Right lung (tissue), 5 donors: ENCODE data around the gene TTC39C. TPM values are rescaled to one million over a fixed set of nuclear protein-coding genes. Genes with fewer than 3 reads are reported as not detected.
"Not testable (repeated sequence)": the region's sequence is repeated elsewhere in the genome, so short reads cannot be mapped to it uniquely, and the experiment has no call there.

ENCODE experiments used
- DNase-seq, 2 donors: peaks; one replicate each; pipeline ENCODE4 v3.0.0-alpha.2; 2013
- polyA plus RNA-seq, 5 donors: library from polyadenylated mRNA; unstranded; fragments of 120-200 nt; gene quantifications; one replicate each; pipeline versions ENCODE4 v1.2.1 to v1.2.3, GENCODE V29; 2013; ENCODE audit warnings: inconsistent platforms in 1 of 5, low replicate concordance in 1 of 5; ENCODE audit not compliant: insufficient read length in 5 of 5, insufficient read depth in 1 of 5

Gene TTC39C
- polyA plus RNA-seq, 5 donors: 11.1 to 14.5 (median 13.2) TPM

- DNase-seq: no peak
These were observed 36.7 kb downstream of the TTC39C start for GRCh38 chr18:24051031-24051947.

- no peak for DNase-seq
These were observed 37.5 kb downstream of the TTC39C start for GRCh38 chr18:24052053-24052452.

GRCh38 chr18:24053211-24053610, 38.7 kb downstream of the TTC39C start:
- no peak for DNase-seq

GRCh38 chr18:24054130-24054529, 39.6 kb downstream of the TTC39C start:
- DNase-seq: no peak

GRCh38 chr18:24055009-24055804, 40.7 kb downstream of the TTC39C start:
- DNase-seq: no peak

- DNase-seq: no peak
These were observed 41.3 kb downstream of the TTC39C start for GRCh38 chr18:24055878-24056277.

- DNase-seq: no peak
These were observed 42.0 kb downstream of the TTC39C start for GRCh38 chr18:24056506-24056905.

- DNase-seq: no peak
These were observed 43.2 kb downstream of the TTC39C start for GRCh38 chr18:24057804-24058203.

- not testable (repeated sequence) for DNase-seq
These were observed 44.8 kb downstream of the TTC39C start for GRCh38 chr18:24059385-24059784.

- peak; percentile 29 to 51 for DNase-seq
These were observed 46.1 kb downstream of the TTC39C start for GRCh38 chr18:24060644-24061043.

- DNase-seq: no peak
These were observed 48.7 kb downstream of the TTC39C start for GRCh38 chr18:24063121-24063731.

GRCh38 chr18:24064391-24065100, 50.0 kb downstream of the TTC39C start:
- DNase-seq: no peak

GRCh38 chr18:24065906-24066305, 51.4 kb downstream of the TTC39C start:
- DNase-seq: no peak

GRCh38 chr18:24068945-24069693, 54.6 kb downstream of the TTC39C start:
- DNase-seq: no peak

- DNase-seq: no peak
These were observed 56.5 kb downstream of the TTC39C start for GRCh38 chr18:24071029-24071428.

GRCh38 chr18:24071779-24072178, 57.2 kb downstream of the TTC39C start:
- DNase-seq: no peak

GRCh38 chr18:24072743-24073142, 58.2 kb downstream of the TTC39C start:
- DNase-seq: no peak

GRCh38 chr18:24073791-24074190, 59.2 kb downstream of the TTC39C start:
- DNase-seq: no peak

GRCh38 chr18:24074757-24075156, 60.2 kb downstream of the TTC39C start:
- not testable (repeated sequence) for DNase-seq

- peak; percentile 19 to 32 for DNase-seq
These were observed 61.4 kb downstream of the TTC39C start for GRCh38 chr18:24075767-24076597.
